ENCODE results near the gene ARHGAP24.
"Not testable (repeated sequence)": the region's sequence is repeated elsewhere in the genome, so short reads cannot be mapped to it uniquely, and the experiment has no call there.

Gene ARHGAP24

DNA sequence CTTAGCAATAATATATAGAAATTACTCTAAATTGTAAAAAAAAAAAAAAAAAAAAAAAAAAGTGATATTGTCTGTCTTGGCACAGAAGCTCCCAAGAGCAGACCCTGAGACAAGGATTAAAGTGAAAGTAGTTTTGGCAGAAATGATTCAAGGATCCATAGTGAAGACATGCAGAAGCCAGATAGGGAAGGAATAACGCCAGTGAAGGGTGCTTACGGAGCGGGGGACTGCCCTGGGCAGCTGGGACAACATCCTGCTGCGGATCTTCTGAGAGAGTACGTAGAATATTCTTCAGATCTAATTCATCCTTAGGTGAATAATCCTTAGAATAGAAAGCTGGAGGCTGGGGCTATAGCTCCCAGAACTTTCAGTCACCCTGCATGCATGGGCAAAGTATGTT, 39.8 kb downstream of the ARHGAP24 start:
- Histone ChIP-seq H3K4me1 (ENCODE audit: control insufficient read depth in 2 of 2, insufficient read depth in 2 of 2, low read length in 2 of 2) (peaks cover 1 to 3% of the 10 kb centered on the region in 2 donors), H3K4me3 (ENCODE audit: low read length in 2 of 2) (no peak overlapping the region), H3K9ac (ENCODE audit: low read depth in 1 of 2, low read length in 2 of 2) (no peak overlapping the region), H3K27ac (ENCODE audit: low read depth in 2 of 2, low read length in 2 of 2) (no peak overlapping the region), H3K9me3 (ENCODE audit: control insufficient read depth in 2 of 2, low read length in 2 of 2) (no peaks in the 10 kb centered on the region), H3K36me3 (ENCODE audit: control insufficient read depth in 2 of 2, insufficient read depth in 2 of 2, low read length in 2 of 2) (no peaks in the 10 kb centered on the region), H3K27me3 (ENCODE audit: control insufficient read depth in 2 of 2, insufficient read depth in 2 of 2, low read length in 2 of 2) (no peaks in the 10 kb centered on the region)

DNA sequence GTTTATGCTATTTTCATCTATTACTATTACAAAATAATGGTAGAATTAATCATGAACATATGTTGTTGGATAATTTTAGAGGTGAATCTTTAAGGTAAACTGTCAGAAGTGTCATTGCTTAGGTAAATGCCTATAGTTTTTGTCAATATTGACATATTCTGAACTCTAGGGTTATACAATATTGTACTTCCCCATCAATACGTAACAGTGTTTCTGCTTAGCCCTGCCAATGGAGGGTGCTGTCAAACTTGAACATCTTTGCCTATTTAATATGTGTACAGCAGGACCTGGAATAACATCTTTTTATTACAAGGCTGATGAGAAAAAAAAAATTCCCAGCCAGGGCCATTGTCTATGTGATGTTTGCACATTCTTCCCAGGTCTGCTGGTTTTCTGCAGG, 40.8 kb downstream of the ARHGAP24 start:
- H3K27ac ChIP-seq (ENCODE audit: low read depth in 2 of 2, low read length in 2 of 2): no peak overlapping the region
- no peaks in the 10 kb centered on the region for H3K36me3 ChIP-seq (ENCODE audit: control insufficient read depth in 2 of 2, insufficient read depth in 2 of 2, low read length in 2 of 2)
- H3K4me3 ChIP-seq (ENCODE audit: low read length in 2 of 2): no peak overlapping the region

DNA sequence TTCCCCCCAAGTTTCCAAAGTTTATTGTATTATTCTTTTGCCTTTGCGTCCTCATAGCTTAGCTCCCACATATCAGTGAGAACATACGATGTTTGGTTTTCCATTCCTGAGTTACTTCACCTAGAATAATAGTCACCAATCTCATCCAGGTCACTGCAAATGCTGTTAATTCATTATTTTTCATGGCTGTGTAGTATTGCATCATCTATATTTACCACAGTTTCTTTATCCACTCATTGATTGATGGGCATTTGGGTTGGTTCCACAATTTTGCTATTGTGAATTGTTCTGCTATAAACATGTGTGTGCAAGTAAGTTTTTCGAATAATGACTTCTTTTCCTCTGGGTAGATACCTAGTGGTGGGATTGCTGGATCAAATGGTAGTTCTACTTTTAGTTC, 43.6 kb downstream of the ARHGAP24 start:
- not testable (repeated sequence) for H3K36me3 ChIP-seq (ENCODE audit: control insufficient read depth in 2 of 2, insufficient read depth in 2 of 2, low read length in 2 of 2); H3K27ac ChIP-seq (ENCODE audit: low read depth in 2 of 2, low read length in 2 of 2); H3K27me3 ChIP-seq (ENCODE audit: control insufficient read depth in 2 of 2, insufficient read depth in 2 of 2, low read length in 2 of 2); H3K4me3 ChIP-seq (ENCODE audit: low read length in 2 of 2); H3K9ac ChIP-seq (ENCODE audit: low read depth in 1 of 2, low read length in 2 of 2); H3K9me3 ChIP-seq (ENCODE audit: control insufficient read depth in 2 of 2, low read length in 2 of 2); H3K4me1 ChIP-seq (ENCODE audit: control insufficient read depth in 2 of 2, insufficient read depth in 2 of 2, low read length in 2 of 2)

More for the DNA sequence above, 40.8 kb downstream of the ARHGAP24 start:
- Histone ChIP-seq H3K4me1 (ENCODE audit: control insufficient read depth in 2 of 2, insufficient read depth in 2 of 2, low read length in 2 of 2) (peaks cover 0 to 3% of the 10 kb centered on the region in 2 donors), H3K9ac (ENCODE audit: low read depth in 1 of 2, low read length in 2 of 2) (no peak overlapping the region), H3K9me3 (ENCODE audit: control insufficient read depth in 2 of 2, low read length in 2 of 2) (no peaks in the 10 kb centered on the region), H3K27me3 (ENCODE audit: control insufficient read depth in 2 of 2, insufficient read depth in 2 of 2, low read length in 2 of 2) (no peaks in the 10 kb centered on the region)

DNA sequence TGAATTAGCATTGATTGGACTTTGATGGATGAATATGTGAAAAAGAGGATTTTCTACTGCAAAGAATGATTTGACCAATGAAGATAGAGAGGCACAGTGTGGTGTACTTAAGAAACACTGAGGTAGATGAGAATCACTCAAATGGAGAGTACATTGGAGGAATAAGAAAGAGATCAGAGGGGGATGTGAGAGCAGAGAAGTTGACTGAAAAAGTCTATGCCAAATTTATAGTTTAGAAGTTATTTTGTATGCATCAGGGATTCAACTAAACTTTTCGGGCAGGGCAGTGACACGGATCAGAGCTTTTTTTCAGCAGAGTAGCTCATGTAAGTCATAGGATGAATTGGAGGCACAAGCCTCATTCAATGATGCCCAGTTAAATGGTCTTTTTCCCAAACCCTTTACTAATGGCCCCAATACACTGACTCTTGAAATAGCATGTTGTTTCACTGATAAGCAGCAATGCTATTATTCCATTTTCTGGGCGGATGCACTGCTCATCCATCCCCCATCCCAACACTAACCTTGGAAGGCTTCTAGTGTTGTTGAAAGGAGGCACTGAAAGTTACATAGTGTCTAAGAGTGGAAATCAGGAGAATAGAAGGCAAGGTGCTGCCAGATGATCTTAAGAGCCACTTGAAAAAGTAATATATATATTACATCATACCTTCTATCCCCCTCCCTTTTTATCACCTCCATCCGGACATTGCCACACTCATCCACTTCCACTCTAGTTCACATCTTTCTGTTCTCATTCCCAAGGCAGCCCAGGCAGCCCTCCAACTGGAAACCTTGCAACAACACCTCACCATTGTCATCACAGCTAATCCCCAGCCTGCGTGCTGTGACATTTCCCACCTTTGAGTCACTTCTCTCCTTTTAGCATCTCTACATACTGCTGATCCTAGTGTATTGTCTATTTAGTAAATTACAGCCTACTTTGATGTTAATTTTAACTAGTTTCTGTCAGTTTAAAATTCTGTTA, 46.1 kb downstream of the ARHGAP24 start:
- Histone ChIP-seq H3K9ac (ENCODE audit: low read depth in 1 of 2, low read length in 2 of 2) (no peak overlapping the region), H3K9me3 (ENCODE audit: control insufficient read depth in 2 of 2, low read length in 2 of 2) (no peaks in the 10 kb centered on the region), H3K27ac (ENCODE audit: low read depth in 2 of 2, low read length in 2 of 2) (no peak overlapping the region), H3K4me1 (ENCODE audit: control insufficient read depth in 2 of 2, insufficient read depth in 2 of 2, low read length in 2 of 2) (no peaks in the 10 kb centered on the region), H3K4me3 (ENCODE audit: low read length in 2 of 2) (no peak overlapping the region), H3K36me3 (ENCODE audit: control insufficient read depth in 2 of 2, insufficient read depth in 2 of 2, low read length in 2 of 2) (no peaks in the 10 kb centered on the region), H3K27me3 (ENCODE audit: control insufficient read depth in 2 of 2, insufficient read depth in 2 of 2, low read length in 2 of 2) (no peaks in the 10 kb centered on the region)

DNA sequence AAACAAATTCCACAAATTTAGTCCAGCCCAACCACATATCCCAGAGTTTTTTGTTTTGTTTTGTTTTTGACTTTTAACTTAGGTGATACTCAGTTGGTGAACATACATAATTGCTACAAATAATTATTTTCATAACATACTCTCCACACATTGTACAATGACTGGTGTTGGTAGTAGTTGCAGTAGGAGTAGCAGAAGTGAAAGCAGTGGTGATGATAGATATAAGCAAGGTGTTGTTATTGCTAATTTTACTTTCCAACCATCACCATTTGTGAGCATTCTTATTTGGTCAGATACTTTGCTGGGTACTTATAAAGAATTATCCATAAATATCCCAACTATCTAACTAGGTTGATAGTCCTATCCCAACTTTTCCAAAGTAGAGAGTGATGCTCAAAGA, 47.3 kb downstream of the ARHGAP24 start:
- H3K4me3 ChIP-seq (ENCODE audit: low read length in 2 of 2): no peak overlapping the region
- H3K27ac ChIP-seq (ENCODE audit: low read depth in 2 of 2, low read length in 2 of 2): no peak overlapping the region
- H3K4me1 ChIP-seq (ENCODE audit: control insufficient read depth in 2 of 2, insufficient read depth in 2 of 2, low read length in 2 of 2): no peaks in the 10 kb centered on the region
- no peak overlapping the region for H3K9ac ChIP-seq (ENCODE audit: low read depth in 1 of 2, low read length in 2 of 2)
- H3K9me3 ChIP-seq (ENCODE audit: control insufficient read depth in 2 of 2, low read length in 2 of 2): no peaks in the 10 kb centered on the region
- H3K36me3 ChIP-seq (ENCODE audit: control insufficient read depth in 2 of 2, insufficient read depth in 2 of 2, low read length in 2 of 2): no peaks in the 10 kb centered on the region
- H3K27me3 ChIP-seq (ENCODE audit: control insufficient read depth in 2 of 2, insufficient read depth in 2 of 2, low read length in 2 of 2): no peaks in the 10 kb centered on the region

DNA sequence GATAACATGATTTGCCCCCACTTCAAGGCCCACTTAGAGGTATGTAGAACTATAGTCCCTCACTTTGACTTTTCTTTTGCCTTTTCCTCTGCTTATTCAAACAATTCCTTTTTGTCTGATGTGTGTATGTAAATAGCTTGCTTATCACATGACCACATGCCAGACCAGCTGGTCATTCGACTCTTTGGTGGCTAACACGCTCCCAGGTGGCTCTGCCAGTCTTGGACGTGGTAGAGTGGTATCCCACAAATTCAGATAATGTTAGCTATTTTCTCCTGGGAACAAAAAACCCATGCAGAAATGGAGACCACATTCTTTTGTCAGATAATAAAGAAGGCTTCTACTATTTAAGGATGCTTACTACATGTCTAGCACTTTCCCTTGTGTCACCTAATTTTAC, 47.9 kb downstream of the ARHGAP24 start:
- no peaks in the 10 kb centered on the region for H3K27me3 ChIP-seq (ENCODE audit: control insufficient read depth in 2 of 2, insufficient read depth in 2 of 2, low read length in 2 of 2)
- no peak overlapping the region for H3K9ac ChIP-seq (ENCODE audit: low read depth in 1 of 2, low read length in 2 of 2)
- no peak overlapping the region for H3K27ac ChIP-seq (ENCODE audit: low read depth in 2 of 2, low read length in 2 of 2)
- H3K9me3 ChIP-seq (ENCODE audit: control insufficient read depth in 2 of 2, low read length in 2 of 2): no peaks in the 10 kb centered on the region
- no peak overlapping the region for H3K4me3 ChIP-seq (ENCODE audit: low read length in 2 of 2)
- H3K4me1 ChIP-seq (ENCODE audit: control insufficient read depth in 2 of 2, insufficient read depth in 2 of 2, low read length in 2 of 2): no peaks in the 10 kb centered on the region
- H3K36me3 ChIP-seq (ENCODE audit: control insufficient read depth in 2 of 2, insufficient read depth in 2 of 2, low read length in 2 of 2): no peaks in the 10 kb centered on the region

DNA sequence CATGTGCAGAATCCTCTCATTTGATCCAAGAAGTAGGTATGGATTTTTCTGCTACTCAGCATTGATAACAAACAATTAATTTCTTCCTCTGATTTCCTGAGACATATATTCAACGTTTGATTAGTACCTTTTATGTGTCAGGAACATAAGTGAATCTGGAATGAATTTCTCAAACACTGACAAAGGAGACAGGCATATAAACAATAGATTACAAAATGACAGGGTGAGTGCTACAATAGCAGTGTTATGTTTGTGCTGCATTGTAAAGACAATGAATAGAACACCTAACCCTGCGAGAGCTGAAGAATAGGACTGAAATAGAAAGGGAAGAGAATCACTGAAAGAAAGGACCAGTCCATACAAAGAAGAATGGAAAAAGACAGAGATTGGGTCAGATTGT, 52.9 kb downstream of the ARHGAP24 start:
- H3K36me3 ChIP-seq (ENCODE audit: control insufficient read depth in 2 of 2, insufficient read depth in 2 of 2, low read length in 2 of 2): no peaks in the 10 kb centered on the region
- H3K27me3 ChIP-seq (ENCODE audit: control insufficient read depth in 2 of 2, insufficient read depth in 2 of 2, low read length in 2 of 2): no peaks in the 10 kb centered on the region
- no peak overlapping the region for H3K4me3 ChIP-seq (ENCODE audit: low read length in 2 of 2)
- no peaks in the 10 kb centered on the region for H3K9me3 ChIP-seq (ENCODE audit: control insufficient read depth in 2 of 2, low read length in 2 of 2)
- H3K9ac ChIP-seq (ENCODE audit: low read depth in 1 of 2, low read length in 2 of 2): no peak overlapping the region
- H3K4me1 ChIP-seq (ENCODE audit: control insufficient read depth in 2 of 2, insufficient read depth in 2 of 2, low read length in 2 of 2): no peaks in the 10 kb centered on the region
- H3K27ac ChIP-seq (ENCODE audit: low read depth in 2 of 2, low read length in 2 of 2): no peak overlapping the region

DNA sequence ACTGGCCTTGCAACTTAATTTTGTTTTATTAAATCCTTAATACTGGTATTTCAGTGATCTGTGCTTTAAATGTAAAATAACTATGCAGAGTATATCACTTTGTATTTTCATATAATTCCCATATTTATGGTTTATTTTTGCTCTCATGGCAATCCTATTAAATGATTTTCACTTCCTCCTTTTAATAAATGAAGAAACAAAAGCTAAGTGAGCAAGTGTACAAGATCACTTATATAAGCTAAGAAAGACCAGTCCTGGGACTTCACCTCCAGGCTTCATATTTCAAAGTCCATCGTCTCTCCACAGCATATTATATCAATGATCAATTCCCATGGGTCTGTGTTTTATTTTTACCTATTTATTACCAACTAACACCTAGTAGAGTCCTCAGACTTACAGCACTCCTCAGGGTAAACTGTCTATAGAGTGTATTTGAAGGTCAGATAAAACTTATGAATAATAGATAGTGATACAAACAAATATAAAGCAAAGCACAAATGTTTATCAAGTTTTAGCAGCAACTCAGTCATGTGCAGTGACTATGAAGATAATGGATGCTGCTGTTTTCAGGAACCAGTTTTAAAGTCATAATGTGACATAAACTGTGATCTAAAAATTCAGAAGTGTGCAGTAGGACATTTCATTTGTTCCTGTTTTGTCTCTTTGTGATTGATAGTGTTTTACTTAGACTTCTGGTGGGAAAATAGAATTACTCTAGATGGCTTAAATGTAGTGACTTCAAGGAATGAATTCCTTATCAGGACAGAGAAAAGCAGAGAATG, 56.8 kb downstream of the ARHGAP24 start:
- no peaks in the 10 kb centered on the region for H3K27me3 ChIP-seq (ENCODE audit: control insufficient read depth in 2 of 2, insufficient read depth in 2 of 2, low read length in 2 of 2)
- no peak overlapping the region for H3K4me3 ChIP-seq (ENCODE audit: low read length in 2 of 2)
- no peak overlapping the region for H3K27ac ChIP-seq (ENCODE audit: low read depth in 2 of 2, low read length in 2 of 2)
- H3K9ac ChIP-seq (ENCODE audit: low read depth in 1 of 2, low read length in 2 of 2): no peak overlapping the region
- no peaks in the 10 kb centered on the region for H3K4me1 ChIP-seq (ENCODE audit: control insufficient read depth in 2 of 2, insufficient read depth in 2 of 2, low read length in 2 of 2)
- H3K36me3 ChIP-seq (ENCODE audit: control insufficient read depth in 2 of 2, insufficient read depth in 2 of 2, low read length in 2 of 2): no peaks in the 10 kb centered on the region
- no peaks in the 10 kb centered on the region for H3K9me3 ChIP-seq (ENCODE audit: control insufficient read depth in 2 of 2, low read length in 2 of 2)

DNA sequence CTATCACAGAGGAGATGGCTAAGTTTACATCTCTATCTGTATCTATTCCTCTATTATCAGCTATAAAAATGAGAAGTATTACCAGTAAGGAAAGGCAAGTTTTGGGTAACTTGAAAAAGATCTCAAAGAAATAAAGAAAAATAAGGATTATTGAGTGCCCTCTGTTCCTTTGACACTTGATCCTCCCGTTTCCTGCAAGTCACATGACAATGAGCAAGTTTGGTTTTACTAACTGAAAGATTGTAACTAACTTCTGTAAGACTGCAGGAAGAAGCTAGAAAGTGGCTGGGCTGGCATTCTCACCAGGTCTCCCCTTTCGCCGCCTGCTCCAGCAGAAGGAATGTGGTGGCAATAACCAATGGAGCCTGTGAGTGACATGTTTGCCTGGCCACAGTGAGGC, 59.2 kb downstream of the ARHGAP24 start:
- Histone ChIP-seq H3K4me3 (ENCODE audit: low read length in 2 of 2) (no peak overlapping the region), H3K27ac (ENCODE audit: low read depth in 2 of 2, low read length in 2 of 2) (no peak overlapping the region), H3K4me1 (ENCODE audit: control insufficient read depth in 2 of 2, insufficient read depth in 2 of 2, low read length in 2 of 2) (no peaks in the 10 kb centered on the region), H3K9ac (ENCODE audit: low read depth in 1 of 2, low read length in 2 of 2) (no peak overlapping the region), H3K36me3 (ENCODE audit: control insufficient read depth in 2 of 2, insufficient read depth in 2 of 2, low read length in 2 of 2) (no peaks in the 10 kb centered on the region), H3K27me3 (ENCODE audit: control insufficient read depth in 2 of 2, insufficient read depth in 2 of 2, low read length in 2 of 2) (no peaks in the 10 kb centered on the region), H3K9me3 (ENCODE audit: control insufficient read depth in 2 of 2, low read length in 2 of 2) (no peaks in the 10 kb centered on the region)

DNA sequence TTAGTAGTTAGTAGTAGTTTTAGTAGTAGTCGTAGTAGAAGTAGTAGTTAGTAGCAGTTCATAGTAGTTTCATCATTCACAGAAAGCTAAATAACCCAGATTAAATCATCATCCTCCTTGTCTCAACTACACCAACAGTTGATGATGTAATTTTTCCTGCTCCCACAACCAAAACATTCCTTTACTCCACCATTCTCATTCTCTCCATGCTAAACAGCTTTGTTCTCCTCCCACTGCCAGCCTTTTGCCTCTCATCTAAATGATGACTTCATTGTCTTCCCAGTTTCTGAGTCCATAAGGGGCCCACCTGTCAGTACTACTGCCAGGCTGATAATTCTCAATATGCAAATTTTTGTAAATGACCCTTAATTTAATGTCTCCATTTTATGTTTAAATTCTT, 68.9 kb downstream of the ARHGAP24 start:
- Histone ChIP-seq H3K4me3 (ENCODE audit: low read length in 2 of 2) (no peak overlapping the region), H3K36me3 (ENCODE audit: control insufficient read depth in 2 of 2, insufficient read depth in 2 of 2, low read length in 2 of 2) (no peaks in the 10 kb centered on the region), H3K27me3 (ENCODE audit: control insufficient read depth in 2 of 2, insufficient read depth in 2 of 2, low read length in 2 of 2) (no peaks in the 10 kb centered on the region), H3K9me3 (ENCODE audit: control insufficient read depth in 2 of 2, low read length in 2 of 2) (no peaks in the 10 kb centered on the region), H3K9ac (ENCODE audit: low read depth in 1 of 2, low read length in 2 of 2) (no peak overlapping the region), H3K27ac (ENCODE audit: low read depth in 2 of 2, low read length in 2 of 2) (no peak overlapping the region), H3K4me1 (ENCODE audit: control insufficient read depth in 2 of 2, insufficient read depth in 2 of 2, low read length in 2 of 2) (no peaks in the 10 kb centered on the region)

Data from mucosa of rectum (tissue), 2 donors.